Neural progenitor cell (in vitro differentiated cells): ENCODE data around the gene ETFA.

Experiments
- CTCF ChIP-seq: fragments of 200-600 bp; sonication (generic); IDR thresholded peaks from 2 replicates; pipeline ENCODE4 v1.5.1; 2017; ENCODE audit warnings: antibody characterized with exemption, mild to moderate bottlenecking
- EZH2 ChIP-seq: fragments of 200-600 bp; sonication (generic); IDR thresholded peaks from 2 replicates; pipeline ENCODE4 v1.6.1; 2017; ENCODE audit warnings: antibody characterized with exemption, mild to moderate bottlenecking, moderate library complexity
- EZH2phosphoT487 ChIP-seq: fragments of 200-600 bp; sonication (generic); IDR thresholded peaks from 2 replicates; pipeline ENCODE4 v1.6.1; 2017; ENCODE audit warnings: antibody characterized with exemption

GRCh38 chr15:76229266-76229665 lies 82.0 kb downstream of the ETFA start:
- no peak for TF ChIP-seq CTCF
- TF ChIP-seq EZH2phosphoT487, result no peak
- TF ChIP-seq EZH2, result no peak
